GM10847 (cell line): ENCODE measurements around the gene APBA1.

Experiments
- POLR2A ChIP-seq: IDR thresholded peaks from 2 replicates; pipeline ENCODE4 v1.6.1; 2011; ENCODE audit not compliant: insufficient read length; ENCODE audit errors: extremely low read depth

APBA1 gene

GRCh38 chr9:69672596-69673310 lies 582 bp upstream of the APBA1 start:
- no peak for TF ChIP-seq POLR2A

DNA sequence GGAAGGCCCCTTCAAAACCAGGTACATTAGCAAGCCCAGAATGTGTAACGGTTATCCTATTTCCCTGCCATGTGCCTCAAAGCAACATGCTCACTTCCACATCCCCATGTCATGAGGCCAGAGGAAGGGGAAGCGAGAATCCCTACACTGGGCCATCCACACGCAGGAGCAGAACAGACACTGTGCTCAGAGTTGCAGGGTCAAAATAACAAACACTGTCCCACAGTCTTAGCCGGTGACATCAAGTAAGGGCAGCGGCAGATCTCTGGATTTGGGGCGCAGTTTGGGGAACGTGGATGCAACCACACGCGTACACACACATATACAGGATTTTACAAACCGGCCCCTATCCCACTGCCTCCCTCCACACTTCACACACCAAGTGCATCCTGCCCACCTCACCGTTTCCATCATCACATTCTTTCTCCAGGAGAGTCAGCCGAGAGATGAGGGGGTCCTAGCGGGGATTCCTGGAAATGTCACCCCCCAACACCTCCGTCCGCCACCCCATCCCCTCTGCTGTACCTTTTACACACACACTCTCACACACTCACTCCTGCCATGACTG lies 776 bp downstream of the APBA1 start:
- no peak for TF ChIP-seq POLR2A

GRCh38 chr9:69667306-69667705 lies 4.9 kb downstream of the APBA1 start:
- no peak for TF ChIP-seq POLR2A

DNA sequence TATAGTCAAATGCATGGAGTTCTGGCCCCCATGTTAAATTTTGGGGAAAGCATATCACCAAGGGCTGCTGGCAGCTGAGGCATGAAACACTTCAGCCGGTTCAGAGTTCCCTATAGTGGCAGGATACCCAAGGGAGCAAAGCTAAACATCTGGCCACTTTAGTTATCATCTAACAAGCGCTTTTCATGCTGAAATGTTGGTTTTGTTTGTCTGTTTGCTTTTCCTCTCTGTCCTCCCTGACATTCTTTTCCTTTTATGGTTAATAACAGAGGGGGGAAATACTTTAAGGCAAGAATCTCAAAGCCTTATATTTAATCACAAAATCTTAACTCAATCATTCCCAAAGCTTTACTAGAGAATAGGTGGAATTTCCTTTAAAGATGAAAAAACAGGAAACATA lies 11.9 kb downstream of the APBA1 start:
- no peak for TF ChIP-seq POLR2A

DNA sequence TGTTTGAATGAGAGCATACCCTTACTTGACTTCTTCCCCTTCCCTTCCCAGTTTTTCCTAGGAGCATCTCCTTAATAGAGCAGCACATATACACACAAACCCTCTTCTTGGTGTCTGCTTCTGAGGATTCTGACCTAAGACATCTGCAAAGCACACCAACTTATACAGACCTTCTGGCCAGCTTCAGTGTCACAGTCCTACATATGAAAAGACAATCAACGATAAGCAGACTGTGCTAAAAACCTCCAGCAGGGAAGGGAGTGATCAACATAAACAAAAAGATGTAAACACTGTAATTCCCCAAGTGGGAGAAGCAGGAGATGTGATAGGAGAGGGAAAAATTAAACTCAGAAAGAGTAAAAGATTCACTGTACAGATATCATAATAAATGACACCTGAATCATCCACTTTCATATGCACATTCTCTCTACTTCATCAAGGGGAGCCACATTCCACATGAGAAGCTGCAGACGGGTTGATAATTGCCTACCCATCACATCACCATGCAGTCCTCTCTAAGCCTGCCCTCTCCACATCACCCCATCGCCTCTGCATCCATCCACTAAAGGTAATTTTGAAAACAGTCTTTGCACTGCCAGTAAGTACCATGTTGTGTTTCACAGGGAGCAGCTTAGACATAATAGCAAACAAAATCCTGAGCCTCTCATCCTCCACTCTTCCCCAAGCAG lies 13.0 kb downstream of the APBA1 start:
- no peak for TF ChIP-seq POLR2A

DNA sequence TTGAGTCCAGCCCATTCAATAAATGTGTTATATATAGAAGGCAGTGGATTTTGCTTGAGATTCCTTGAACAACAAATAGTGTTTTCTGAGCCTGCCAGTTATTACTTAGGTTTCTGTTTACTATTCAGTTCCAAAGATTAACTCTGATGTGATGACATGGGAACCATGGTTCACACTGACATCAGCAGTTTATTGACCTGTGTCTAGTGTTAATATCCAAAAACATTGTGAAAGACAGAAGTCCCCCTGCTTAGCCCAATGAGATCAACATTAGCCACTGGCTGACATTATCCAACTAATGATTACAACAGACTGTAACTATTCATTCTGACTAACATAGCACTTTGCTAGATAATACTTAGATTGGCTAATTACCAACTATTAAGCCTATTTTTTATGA lies 14.9 kb downstream of the APBA1 start:
- no peak for TF ChIP-seq POLR2A

DNA sequence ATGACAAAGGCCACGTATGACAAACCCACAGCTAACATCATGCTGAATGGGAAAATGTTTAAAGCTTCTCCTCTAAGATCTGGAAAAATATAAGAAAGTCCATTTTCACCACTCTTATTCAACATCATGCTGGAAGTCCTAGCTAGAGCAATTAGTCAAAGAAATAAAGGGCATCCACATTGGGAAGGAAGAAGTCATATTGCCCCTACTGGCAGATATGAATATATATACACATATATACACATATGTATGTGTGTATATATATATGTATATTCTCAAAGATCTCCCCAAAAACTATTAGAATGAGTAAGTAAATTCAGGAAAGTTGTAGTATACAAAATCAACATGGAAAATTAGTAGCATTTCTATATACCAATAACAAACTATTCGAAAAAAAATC lies 17.1 kb downstream of the APBA1 start:
- TF ChIP-seq POLR2A: no peak

DNA sequence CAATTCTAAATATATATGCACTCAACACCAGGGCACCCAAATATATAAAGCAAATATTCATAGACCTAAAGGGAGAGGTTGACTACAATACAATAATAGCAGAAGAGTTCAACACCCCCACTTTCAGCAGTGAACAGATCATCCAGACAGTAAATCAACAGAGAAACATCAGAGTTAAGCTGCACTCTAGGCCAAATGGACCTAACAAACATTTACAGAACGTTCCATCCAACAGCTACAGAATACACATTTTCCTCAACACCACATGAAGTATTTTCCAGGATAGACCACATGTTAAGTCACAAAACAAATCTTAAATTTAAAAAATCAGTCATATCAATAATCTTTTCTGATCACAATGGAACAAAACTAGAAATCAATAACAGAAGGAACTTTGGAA lies 18.9 kb downstream of the APBA1 start:
- TF ChIP-seq POLR2A: no peak

GRCh38 chr9:69649566-69650250 lies 22.5 kb downstream of the APBA1 start:
- no peak for TF ChIP-seq POLR2A

GRCh38 chr9:69647804-69648203 lies 24.4 kb downstream of the APBA1 start:
- TF ChIP-seq POLR2A: no peak

- no peak for TF ChIP-seq POLR2A
Observed at GRCh38 chr9:69646810-69647209, 25.4 kb downstream of the APBA1 start.

- no peak for TF ChIP-seq POLR2A
Observed at GRCh38 chr9:69645488-69645887, 26.7 kb downstream of the APBA1 start.

- no peak for TF ChIP-seq POLR2A
Observed at GRCh38 chr9:69643098-69643497, 29.1 kb downstream of the APBA1 start.

GRCh38 chr9:69637817-69638200 lies 34.4 kb downstream of the APBA1 start:
- TF ChIP-seq POLR2A: no peak

DNA sequence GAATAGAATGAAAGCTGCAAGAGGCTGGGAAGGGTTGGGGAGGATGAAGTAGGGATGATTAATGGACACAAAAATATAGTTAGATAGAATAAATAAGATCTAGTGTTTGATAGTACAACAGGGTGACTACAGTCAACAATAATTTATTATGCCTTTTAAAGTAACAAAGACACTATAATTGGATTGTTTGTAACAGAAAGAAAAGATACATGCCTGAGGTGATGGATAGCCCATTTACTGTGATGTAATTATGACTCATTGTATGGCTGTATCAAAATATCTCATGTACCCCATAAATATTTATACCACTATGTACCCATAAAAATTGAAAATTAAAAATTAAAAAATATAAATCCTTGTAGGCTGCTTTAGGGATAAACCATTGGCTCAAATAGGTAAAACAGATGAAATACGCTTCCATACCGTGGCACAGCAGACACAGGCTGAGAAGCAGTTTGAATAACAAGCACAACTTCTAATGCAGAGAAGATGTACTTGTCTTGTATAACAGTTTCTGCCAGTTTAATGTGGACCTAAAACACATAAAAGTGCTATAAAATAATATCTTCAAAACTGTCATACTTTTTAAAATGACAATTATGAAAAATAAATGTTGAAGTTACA lies 34.9 kb downstream of the APBA1 start:
- no peak for TF ChIP-seq POLR2A
